HCT116 (cell line): Measurements from ENCODE around the gene PRICKLE1. TPM values are rescaled to one million over a fixed set of nuclear protein-coding genes. Genes with fewer than 3 reads are reported as not detected.

Experiments
- ATAC-seq: fragments of 200-7000 bp; cut with Tn5 transposase; 2 replicates; pipeline ENCODE4 v1.9.1; 2020; ENCODE audit warnings: mild to moderate bottlenecking, moderate library complexity
- BruUV-seq: library from RNA; stranded (reverse); fragments of 400-500 nt; replicated peaks from 2 replicates; lab custom pipeline; 2021; lab: Mats Ljungman, UMichigan
- CTCF ChIA-PET: fragments of 300-600 bp; sonication (Branson Sonifier 250); formaldehyde crosslinking; loops from one replicate; lab custom pipeline; 2021; ENCODE audit warnings: antibody characterized with exemption; lab: Charles Lee
- POLR2A ChIA-PET: fragments of 300-600, 350-600 bp; sonication (Branson Sonifier 250); formaldehyde crosslinking; loops from one replicate; lab custom pipeline; 2021; ENCODE audit warnings: antibody characterized with exemption; lab: Charles Lee
- RAD21 ChIA-PET, 2 experiments: fragments of 300-600 bp; sonication (Branson Sonifier 250); formaldehyde crosslinking; loops; one replicate each; lab custom pipeline; 2023; ENCODE audit warnings: low total read pairs in 2 of 2; ENCODE audit not compliant: uncharacterized antibody in 2 of 2, unreplicated experiment in 2 of 2, low non-redundant PET in 1 of 2; lab: Charles Lee
- DNase-seq: peaks from one replicate; pipeline ENCODE4 v3.0.0-alpha.2; 2010; ENCODE audit warnings: low read depth, low spot score
- H2AFZ ChIP-seq: fragments of 200-600 bp; shearing (Covaris generic), sonication (generic); 2 replicates; pipeline ENCODE4 v1.6.1; 2017; ENCODE audit warnings: low read depth, mixed run types, mixed read lengths, antibody characterized with exemption, low read length; ENCODE audit not compliant: poor library complexity, severe bottlenecking
- H3K27ac ChIP-seq: 2 replicates; pipeline ENCODE4 v1.5.1; 2012; ENCODE audit warnings: low read depth, low read length
- H3K27me3 ChIP-seq: fragments of 200-600 bp; sonication (generic); 2 replicates; pipeline ENCODE4 v1.6.1; 2016; ENCODE audit warnings: mixed run types, low read length, mixed read lengths; ENCODE audit not compliant: insufficient read depth
- H3K36me3 ChIP-seq, 2 experiments: fragments of 200-500 bp in 1 of 2; fragments of 200-600 bp in 1 of 2; sonication (Bioruptor generic) in 1 of 2; sonication (generic) in 1 of 2; 2 replicates each; pipeline versions ENCODE4 v1.5.1 to v1.6.1; 2014 to 2016; ENCODE audit warnings: low read length in 2 of 2, inconsistent platforms in 1 of 2, mixed read lengths in 1 of 2, mixed run types in 1 of 2; ENCODE audit not compliant: insufficient read depth in 2 of 2, control insufficient read depth in 1 of 2
- H3K4me1 ChIP-seq, 2 experiments: fragments of 200-600 bp in 1 of 2; sonication (generic) in 1 of 2; 2 replicates each; pipeline versions ENCODE4 v1.5.1 to v1.6.1; 2012 to 2017; ENCODE audit warnings: low read length in 2 of 2, inconsistent platforms in 1 of 2, mild to moderate bottlenecking in 1 of 2, mixed read lengths in 1 of 2, mixed run types in 1 of 2, moderate library complexity in 1 of 2; ENCODE audit not compliant: insufficient read depth in 2 of 2, control insufficient read depth in 1 of 2
- H3K4me2 ChIP-seq: fragments of 200-600 bp; sonication (generic); 2 replicates; pipeline ENCODE4 v1.6.1; 2017; ENCODE audit warnings: mixed run types, low read length, mixed read lengths
- H3K4me3 ChIP-seq, 2 experiments: fragments of 200-600 bp in 1 of 2; sonication (generic) in 1 of 2; replicated peaks in 1 of 2; 2 replicates each; pipeline ENCODE4 v1.5.1; 2011 to 2016; ENCODE audit warnings: low read length in 2 of 2, control low read depth in 1 of 2, low read depth in 1 of 2, mild to moderate bottlenecking in 1 of 2, mixed read lengths in 1 of 2, mixed run types in 1 of 2
- H3K79me2 ChIP-seq: fragments of 200-600 bp; sonication (generic); 2 replicates; pipeline ENCODE4 v1.6.1; 2017; ENCODE audit warnings: mild to moderate bottlenecking, mixed run types, low read length, moderate library complexity, mixed read lengths; ENCODE audit not compliant: insufficient read depth
- H3K9ac ChIP-seq: fragments of 200-600 bp; sonication (generic); 2 replicates; pipeline ENCODE4 v1.6.1; 2016; ENCODE audit warnings: low read length, mixed read lengths
- H3K9me2 ChIP-seq: fragments of 200-600 bp; sonication (generic), shearing (Covaris generic); 2 replicates; pipeline ENCODE4 v1.6.1; 2017; ENCODE audit warnings: mixed run types, mild to moderate bottlenecking, moderate library complexity; ENCODE audit not compliant: insufficient read depth
- H3K9me3 ChIP-seq, 2 experiments: fragments of 200-500 bp in 1 of 2; fragments of 200-600 bp in 1 of 2; sonication (Bioruptor generic) in 1 of 2; sonication (generic) in 1 of 2; 2 replicates each; pipeline ENCODE4 v1.6.1; 2014 to 2017; ENCODE audit warnings: low read length in 2 of 2, mixed read lengths in 2 of 2, inconsistent platforms in 1 of 2, low read depth in 1 of 2, mild to moderate bottlenecking in 1 of 2, mixed run types in 1 of 2, moderate library complexity in 1 of 2; ENCODE audit not compliant: control insufficient read depth in 1 of 2, insufficient read depth in 1 of 2
- H4K20me1 ChIP-seq: fragments of 200-600 bp; sonication (generic), shearing (Covaris generic); 2 replicates; pipeline ENCODE4 v1.6.1; 2017; ENCODE audit warnings: mixed run types, mild to moderate bottlenecking, moderate library complexity; ENCODE audit not compliant: insufficient read depth
- ATF3 ChIP-seq: IDR thresholded peaks from 2 replicates; pipeline ENCODE4 v1.6.1; 2012
- CBX3 ChIP-seq: IDR thresholded peaks from 2 replicates; pipeline ENCODE4 v1.6.1; 2012; ENCODE audit warnings: low read depth
- EGR1 ChIP-seq: IDR thresholded peaks from 2 replicates; pipeline ENCODE4 v1.6.1; 2012; ENCODE audit warnings: low read depth
- ELF1 ChIP-seq: IDR thresholded peaks from 2 replicates; pipeline ENCODE4 v1.6.1; 2012; ENCODE audit warnings: low read depth, borderline replicate concordance
- EZH2phosphoT487 ChIP-seq: fragments of 200-600 bp; IDR thresholded peaks from 2 replicates; pipeline ENCODE4 v1.6.1; 2018; ENCODE audit warnings: antibody characterized with exemption, borderline replicate concordance
- FOSL1 ChIP-seq: IDR thresholded peaks from 2 replicates; pipeline ENCODE4 v1.6.1; 2012; ENCODE audit warnings: low read depth
- POLR2AphosphoS5 ChIP-seq: IDR thresholded peaks from 2 replicates; pipeline ENCODE4 v1.6.1; 2011; ENCODE audit warnings: mild to moderate bottlenecking, low read depth, low read length, moderate library complexity
- SRF ChIP-seq: IDR thresholded peaks from 2 replicates; pipeline ENCODE4 v1.6.1; 2012; ENCODE audit warnings: low read depth
- ZNF274 ChIP-seq: fragments of 200-500 bp; sonication (Bioruptor generic); IDR thresholded peaks from 2 replicates; pipeline ENCODE4 v1.6.1; 2014; ENCODE audit warnings: mild to moderate bottlenecking, low read depth, low read length, inconsistent platforms
- intact Hi-C: fragments of 100-400 bp; cut with micrococcal nuclease; formaldehyde crosslinking; loops from 2 replicates; pipeline ENCODE4 v1.10.0; 2022
- total RNA-seq: library from RNA; stranded (reverse); gene quantifications from one replicate; pipeline ENCODE4 v1.2.1, GENCODE V29; 2021; ENCODE audit not compliant: unreplicated experiment

PRICKLE1 gene
- total RNA-seq, 1 experiment from 2014 or later: 1.3 TPM

GRCh38 chr12:42507081-42507480 is 82.5 kb downstream of the PRICKLE1 start:
- RAD21 ChIA-PET: no interaction called here
- H3K9ac ChIP-seq: no peak overlapping the region
- H3K4me2 ChIP-seq: no peak overlapping the region
- CTCF ChIA-PET: no interaction called here
- H3K9me3 ChIP-seq: no peaks in the 10 kb centered on the region
- H3K79me2 ChIP-seq: no peaks in the 10 kb centered on the region
- no peaks in the 10 kb centered on the region for H4K20me1 ChIP-seq
- H3K4me3 ChIP-seq: no peak overlapping the region
- H3K4me1 ChIP-seq: no peaks in the 10 kb centered on the region
- no peak overlapping the region for H3K27ac ChIP-seq
- H3K9me2 ChIP-seq: no peaks in the 10 kb centered on the region
- BruUV-seq: no TSS peak
- DNase-seq: no peak
- POLR2A ChIA-PET: no interaction called here
- no peaks in the 10 kb centered on the region for H3K36me3 ChIP-seq
- no peak overlapping the region for H2AFZ ChIP-seq
- TF ChIP-seq SRF (no peak), ZNF274 (no peak), ATF3 (no peak), CBX3 (no peak), POLR2AphosphoS5 (no peak), ELF1 (no peak)
- TF ChIP-seq, all 23 proteins: peak for 0
- ATAC-seq: no peak
- intact Hi-C loops: no loop called here
- no peaks in the 10 kb centered on the region for H3K27me3 ChIP-seq

GRCh38 chr12:42504049-42504448 is 85.5 kb downstream of the PRICKLE1 start:
- ChIA-PET POLR2A (no interaction called here), RAD21 (no interaction called here), CTCF (no interaction called here)
- intact Hi-C loops: no loop called here
- BruUV-seq: no TSS peak
- DNase-seq: no peak
- TF ChIP-seq EZH2phosphoT487: no peak
- TF ChIP-seq POLR2AphosphoS5: no peak
- TF ChIP-seq EGR1: no peak
- TF ChIP-seq FOSL1: no peak
- Histone ChIP-seq H3K79me2 (no peaks in the 10 kb centered on the region), H3K9me3 (no peaks in the 10 kb centered on the region), H4K20me1 (no peaks in the 10 kb centered on the region), H3K4me2 (no peak overlapping the region), H3K36me3 (no peaks in the 10 kb centered on the region), H3K4me3 (no peak overlapping the region), H3K27me3 (no peaks in the 10 kb centered on the region), H3K9me2 (no peaks in the 10 kb centered on the region), H3K4me1 (no peaks in the 10 kb centered on the region), H3K9ac (no peak overlapping the region), H2AFZ (no peak overlapping the region), H3K27ac (no peak overlapping the region)
- ATAC-seq: no peak
